Measurements from ENCODE around the gene CNTNAP2.

GRCh38 chr7:147681530-147681929 lies 1564.9 kb downstream of the CNTNAP2 start:
- TF ChIP-seq POLR2A (IDR thresholded peaks at IDR 0.05), result no peak
- TF ChIP-seq CTCF (IDR thresholded peaks at IDR 0.05), result no peak

All from testis (tissue), 2 donors.